Neuronal stem cell (in vitro differentiated cells): ENCODE data around the gene NT5DC2.
A peak's percentile ranks its signal among the peaks of the same experiment; 100 is the strongest.

Experiments
- DNase-seq: peaks from one replicate; pipeline ENCODE4 v3.0.0-alpha.2; 2013; ENCODE audit warnings: low spot score
- H2AFZ ChIP-seq: one replicate; pipeline ENCODE4 v1.6.1; 2013; ENCODE audit warnings: mild to moderate bottlenecking, low read length, inconsistent platforms
- H2AK5ac ChIP-seq: 2 replicates; pipeline ENCODE4 v1.6.1; 2013; ENCODE audit warnings: low read depth, mild to moderate bottlenecking, inconsistent platforms, low read length, moderate library complexity, mixed read lengths
- H2BK120ac ChIP-seq: 2 replicates; pipeline ENCODE4 v1.6.1; 2013; ENCODE audit warnings: low read depth, mild to moderate bottlenecking, inconsistent platforms, low read length, moderate library complexity, mixed read lengths
- H2BK12ac ChIP-seq: one replicate; pipeline ENCODE4 v1.6.1; 2013; ENCODE audit warnings: low read length, inconsistent platforms
- H2BK15ac ChIP-seq: 2 replicates; pipeline ENCODE4 v1.6.1; 2013; ENCODE audit warnings: mild to moderate bottlenecking, low read length, inconsistent platforms, mixed read lengths
- H2BK5ac ChIP-seq: one replicate; pipeline ENCODE4 v1.6.1; 2013; ENCODE audit warnings: inconsistent platforms, mild to moderate bottlenecking, low read length, moderate library complexity
- H3K14ac ChIP-seq: one replicate; pipeline ENCODE4 v1.6.1; 2013; ENCODE audit warnings: low read length, inconsistent platforms
- H3K18ac ChIP-seq: 2 replicates; pipeline ENCODE4 v1.6.1; 2013; ENCODE audit warnings: low read length, inconsistent platforms
- H3K23ac ChIP-seq: 2 replicates; pipeline ENCODE4 v1.6.1; 2013; ENCODE audit warnings: low read depth, mild to moderate bottlenecking, mixed read lengths, low read length, inconsistent platforms; ENCODE audit not compliant: poor library complexity
- H3K27ac ChIP-seq: replicated peaks from 3 replicates; pipeline ENCODE4 v1.5.1; 2013; ENCODE audit warnings: low read length, inconsistent platforms
- H3K27me3 ChIP-seq, 3 experiments: 2 replicates each; pipeline ENCODE4 v1.6.1; 2013; ENCODE audit warnings: low read length in 3 of 3, mild to moderate bottlenecking in 2 of 3, inconsistent platforms in 1 of 3, low read depth in 1 of 3, mixed read lengths in 1 of 3, moderate library complexity in 1 of 3; ENCODE audit not compliant: control insufficient read depth in 3 of 3, insufficient read depth in 3 of 3
- H3K36me3 ChIP-seq, 2 donors: replicated peaks in 1 of 2; 2 replicates each; pipeline ENCODE4 v1.6.1; 2013; ENCODE audit warnings: low read length in 2 of 2; ENCODE audit not compliant: control insufficient read depth in 2 of 2, insufficient read depth in 2 of 2
- H3K4ac ChIP-seq: 2 replicates; pipeline ENCODE4 v1.6.1; 2013; ENCODE audit warnings: inconsistent platforms, mild to moderate bottlenecking, low read length, moderate library complexity
- H3K4me1 ChIP-seq, 2 donors: 1 replicate in 1 of 2; 2 replicates in 1 of 2; pipeline ENCODE4 v1.6.1; 2013; ENCODE audit warnings: low read length in 2 of 2, low read depth in 1 of 2; ENCODE audit not compliant: control insufficient read depth in 2 of 2, insufficient read depth in 1 of 2
- H3K4me2 ChIP-seq: one replicate; pipeline ENCODE4 v1.6.1; 2013; ENCODE audit warnings: mild to moderate bottlenecking, low read length, inconsistent platforms; ENCODE audit not compliant: insufficient read depth, poor library complexity, severe bottlenecking
- H3K4me3 ChIP-seq, 2 donors: 2 replicates each; pipeline ENCODE4 v1.5.1; 2013; ENCODE audit warnings: low read length in 2 of 2, mild to moderate bottlenecking in 2 of 2, inconsistent platforms in 1 of 2, moderate library complexity in 1 of 2
- H3K79me1 ChIP-seq: one replicate; pipeline ENCODE4 v1.6.1; 2013; ENCODE audit warnings: low read depth, mild to moderate bottlenecking, inconsistent platforms, low read length, moderate library complexity
- H3K9ac ChIP-seq: one replicate; pipeline ENCODE4 v1.6.1; 2013; ENCODE audit warnings: mild to moderate bottlenecking, low read depth, low read length, inconsistent platforms; ENCODE audit not compliant: poor library complexity
- H3K9me3 ChIP-seq, 2 donors: replicated peaks in 1 of 2; 2 replicates each; pipeline versions ENCODE3 to v1.6.1; 2013; ENCODE audit warnings: low read length in 2 of 2, mild to moderate bottlenecking in 2 of 2, inconsistent platforms in 1 of 2, low read depth in 1 of 2, mixed read lengths in 1 of 2, moderate library complexity in 1 of 2; ENCODE audit not compliant: control insufficient read depth in 2 of 2, insufficient read depth in 1 of 2
- H4K8ac ChIP-seq: one replicate; pipeline ENCODE4 v1.6.1; 2013; ENCODE audit warnings: low read depth, mild to moderate bottlenecking, inconsistent platforms, low read length, moderate library complexity
- H4K91ac ChIP-seq: one replicate; pipeline ENCODE4 v1.6.1; 2013; ENCODE audit warnings: low read length, low read depth, mild to moderate bottlenecking, inconsistent platforms; ENCODE audit not compliant: poor library complexity
- WGBS, 2 donors: extraction: QIAGEN DNeasy Blood & Tissue Kit; methylation state at CpG; one replicate each; pipeline ENCODE4 v1.1.7; 2013; ENCODE audit warnings: missing lambda C conversion rate in 2 of 2, mixed read lengths in 1 of 2; ENCODE audit not compliant: insufficient read length in 2 of 2, insufficient replicate concordance in 1 of 2; ENCODE audit errors: extremely low coverage in 2 of 2; 5-methylcytosine and 5-hydroxymethylcytosine counted together

Gene NT5DC2

DNA sequence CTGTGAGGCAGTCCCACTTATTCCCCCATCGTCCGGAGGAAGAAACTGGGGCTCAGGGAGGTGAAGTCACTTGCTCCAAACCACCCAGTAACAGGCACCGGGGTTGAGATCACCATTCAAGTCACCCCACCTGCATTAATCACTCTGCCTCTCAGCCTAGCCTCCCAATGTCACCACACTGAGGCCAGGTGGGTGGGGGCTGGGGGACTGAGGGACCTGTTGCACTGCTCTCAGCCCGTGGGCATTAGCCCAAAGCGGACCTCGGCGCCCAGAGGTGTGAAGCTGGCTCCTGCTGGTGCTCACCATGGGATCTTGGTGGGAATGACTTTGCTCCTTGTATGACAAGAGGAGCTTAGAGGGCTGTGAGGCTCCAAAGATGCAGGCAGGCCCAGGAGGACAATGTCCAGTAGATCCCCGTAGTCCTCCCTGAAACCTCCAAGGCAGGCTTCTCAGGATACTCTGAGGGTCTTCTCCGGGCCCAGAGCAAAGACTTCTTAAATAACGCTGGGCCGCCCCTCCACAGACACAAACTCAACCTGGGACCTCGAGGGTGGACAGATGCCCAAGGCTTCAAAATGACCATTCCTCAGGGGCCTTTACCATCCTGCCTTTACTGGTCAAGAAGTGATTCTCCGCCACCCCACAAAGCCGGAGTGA, 1.7 kb downstream of the NT5DC2 start:
- no peak overlapping the region for H2BK120ac ChIP-seq
- no peak overlapping the region for H2BK12ac ChIP-seq
- peak overlapping the region; percentile 72 for H2AFZ ChIP-seq
- peak overlapping the region; percentile 66 for H3K4me2 ChIP-seq
- peak overlapping the region; percentile 57 for H2BK5ac ChIP-seq
- H3K4me1 ChIP-seq, result peaks cover 22 to 23% of the 10 kb centered on the region in 2 donors
- H3K4ac ChIP-seq, result no peak overlapping the region
- no peak for DNase-seq
- peak overlapping the region; percentile 85 for H3K9ac ChIP-seq
- H4K91ac ChIP-seq, result no peak overlapping the region
- peak overlapping the region; percentile 58 to 95 for H3K4me3 ChIP-seq
- WGBS, 2 donors, result no CpG with 5 or more reads among the region's 14 CpGs
- no peak overlapping the region for H3K14ac ChIP-seq
- no peaks in the 10 kb centered on the region for H3K27me3 ChIP-seq
- H3K18ac ChIP-seq, result peak overlapping the region; percentile 58
- H2BK15ac ChIP-seq, result no peak overlapping the region
- no peak overlapping the region for H3K27ac ChIP-seq
- no peak overlapping the region for H4K8ac ChIP-seq
- peak overlapping the region; percentile 87 for H2AK5ac ChIP-seq
- H3K79me1 ChIP-seq, result peaks cover 22% of the 10 kb centered on the region
- peak overlapping the region; percentile 78 for H3K23ac ChIP-seq
- H3K36me3 ChIP-seq, result peaks cover 27 to 32% of the 10 kb centered on the region in 2 donors
- no peaks in the 10 kb centered on the region for H3K9me3 ChIP-seq

DNA sequence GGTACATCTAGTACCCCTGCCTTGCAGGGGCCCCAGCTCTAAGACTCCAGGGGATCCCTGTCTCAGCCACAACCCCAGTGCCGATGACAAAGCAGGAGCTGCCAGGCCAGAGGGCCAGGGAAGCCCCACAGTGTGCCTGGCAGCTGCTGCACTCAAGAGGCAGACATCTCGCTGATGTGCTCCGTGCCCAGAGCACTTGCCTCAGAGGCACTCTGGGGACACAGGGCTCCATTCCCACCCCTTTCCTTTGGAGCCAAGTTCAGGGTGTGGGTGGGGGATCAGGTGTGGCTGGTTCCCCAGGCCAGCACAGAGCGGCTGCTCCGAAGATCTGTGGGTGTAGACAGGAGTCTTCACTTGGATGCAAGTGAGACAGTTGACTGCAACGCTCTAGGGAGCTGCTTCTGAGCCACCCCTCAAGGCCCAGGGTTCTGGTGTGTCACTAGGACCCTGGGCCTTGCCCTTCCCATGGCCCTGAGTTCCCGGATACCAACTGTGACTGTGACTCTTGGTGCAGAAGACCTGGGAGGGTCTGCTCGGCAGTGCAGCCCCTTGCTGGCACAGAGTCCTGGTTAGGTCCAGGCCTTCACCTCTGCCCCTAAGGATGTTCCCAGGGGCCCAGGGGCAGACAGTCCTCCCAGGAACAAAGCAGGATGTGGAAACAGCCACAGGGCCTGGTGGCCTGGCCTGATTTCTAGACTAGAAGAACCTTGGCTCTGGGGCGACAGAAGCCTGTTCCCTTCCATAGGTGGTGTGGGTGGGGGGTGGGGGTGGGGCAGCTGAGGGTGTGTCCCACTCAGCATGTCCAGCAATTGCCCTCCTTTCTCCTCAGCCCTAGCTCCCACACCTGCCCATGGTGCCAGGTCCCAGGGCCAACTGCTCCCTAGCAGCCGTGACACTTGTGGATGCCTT, 2.5 kb downstream of the NT5DC2 start:
- Histone ChIP-seq H2BK5ac (peak overlapping the region; percentile 57), H3K23ac (no peak overlapping the region), H3K4me2 (no peak overlapping the region), H3K4me1 (peaks cover 26 to 27% of the 10 kb centered on the region in 2 donors), H4K91ac (no peak overlapping the region), H2BK15ac (no peak overlapping the region), H3K36me3 (peaks cover 34 to 38% of the 10 kb centered on the region in 2 donors), H3K9me3 (no peaks in the 10 kb centered on the region), H2AFZ (no peak overlapping the region), H3K14ac (no peak overlapping the region), H3K79me1 (peaks cover 22% of the 10 kb centered on the region), H3K27me3 (no peaks in the 10 kb centered on the region), H3K9ac (peak overlapping the region; percentile 55), H3K4ac (no peak overlapping the region), H4K8ac (no peak overlapping the region), H3K27ac (no peak overlapping the region), H2AK5ac (peak overlapping the region; percentile 25), H3K4me3 (no peak overlapping the region), H2BK12ac (no peak overlapping the region), H3K18ac (peak overlapping the region; percentile 15), H2BK120ac (no peak overlapping the region)
- no CpG with 5 or more reads among the region's 10 CpGs for WGBS, 2 donors
- no peak for DNase-seq

DNA sequence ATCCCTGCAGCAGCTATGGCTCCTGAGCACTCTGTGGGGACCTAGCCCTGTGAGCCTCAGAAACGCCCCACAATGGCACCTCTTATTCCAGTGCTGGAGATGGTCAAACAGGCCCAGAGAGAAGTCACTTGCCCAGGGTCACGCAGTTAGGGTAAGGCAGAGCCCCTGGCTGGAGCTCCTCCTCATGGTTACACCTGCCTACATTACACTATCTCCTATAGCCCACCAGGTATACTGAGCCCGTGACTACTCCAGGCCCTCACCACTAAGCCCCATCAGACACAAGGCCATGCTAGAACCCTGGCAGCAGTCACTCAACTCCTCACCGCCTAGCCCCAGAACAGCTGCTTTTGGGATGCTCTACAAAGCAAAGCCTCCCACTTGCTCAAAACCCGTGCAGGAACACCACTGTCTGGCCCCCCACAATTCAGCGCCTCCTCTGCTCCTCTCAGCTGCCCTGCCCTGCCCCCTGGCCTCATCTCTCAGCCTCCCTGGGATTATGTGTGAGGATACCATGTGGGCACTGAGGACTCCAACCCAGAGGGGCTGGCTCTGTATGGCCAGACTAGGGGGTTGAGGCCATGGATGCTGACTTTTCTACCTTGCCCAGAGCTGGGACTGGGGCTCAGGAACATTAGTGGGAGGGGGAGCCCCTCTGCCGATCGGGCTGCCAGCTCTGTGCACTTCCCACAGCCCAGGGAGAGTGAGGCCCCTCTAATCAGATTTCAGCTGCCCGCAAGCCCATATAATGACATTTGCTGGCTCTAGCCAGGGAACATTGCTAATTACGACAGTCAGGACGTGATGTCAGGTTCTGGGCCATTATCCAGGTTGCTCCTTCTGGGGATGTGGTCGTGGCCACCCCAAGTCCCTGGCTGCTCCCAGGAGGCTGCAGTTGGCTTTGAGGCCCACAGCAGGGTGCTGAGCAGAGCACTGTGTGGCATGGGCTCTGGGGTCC, 4.0 kb downstream of the NT5DC2 start:
- Histone ChIP-seq H3K9me3 (no peaks in the 10 kb centered on the region), H3K27ac (no peak overlapping the region), H3K4me3 (peak overlapping the region in 1 of 2 donors; percentile 12), H3K79me1 (peaks cover 22% of the 10 kb centered on the region), H3K14ac (no peak overlapping the region), H4K8ac (no peak overlapping the region), H2AK5ac (no peak overlapping the region), H2AFZ (no peak overlapping the region), H3K4ac (no peak overlapping the region), H3K18ac (no peak overlapping the region), H3K36me3 (peaks cover 43 to 49% of the 10 kb centered on the region in 2 donors), H3K27me3 (no peaks in the 10 kb centered on the region), H2BK5ac (no peak overlapping the region), H3K4me2 (no peak overlapping the region), H2BK120ac (no peak overlapping the region), H3K4me1 (peaks cover 25 to 32% of the 10 kb centered on the region in 2 donors), H3K9ac (peak overlapping the region; percentile 66), H2BK15ac (peak overlapping the region; percentile 18), H2BK12ac (no peak overlapping the region), H3K23ac (peak overlapping the region; percentile 76), H4K91ac (no peak overlapping the region)
- DNase-seq, result no peak
- WGBS, 2 donors, result no CpG with 5 or more reads among the region's 12 CpGs
